NCI-H2227 treated with DMSO at 0.1 percent for 48 hours (cell line): ENCODE results near the gene B4GALNT1.
"Not testable (repeated sequence)": the region's sequence is repeated elsewhere in the genome, so short reads cannot be mapped to it uniquely, and the experiment has no call there.

Experiments used
- DNase-seq: peaks from one replicate; lab custom pipeline; 2025; lab: John Stamatoyannopoulos, UW

The B4GALNT1 gene

GRCh38 chr12:57607958-57608663 lies 24.9 kb downstream of the B4GALNT1 start:
- no peak for DNase-seq

- DNase-seq, result no peak
These were observed 26.2 kb downstream of the B4GALNT1 start for GRCh38 chr12:57606821-57607220.

GRCh38 chr12:57606399-57606798 lies 26.6 kb downstream of the B4GALNT1 start:
- no peak for DNase-seq

- no peak for DNase-seq
These were observed 27.1 kb downstream of the B4GALNT1 start for GRCh38 chr12:57605811-57606311.

GRCh38 chr12:57604992-57605810 lies 27.8 kb downstream of the B4GALNT1 start:
- DNase-seq, result no peak

GRCh38 chr12:57604454-57604991 lies 28.5 kb downstream of the B4GALNT1 start, which contains the start of gene DTX3:
TSS of gene DTX3 (plus strand) at chr12:57604824. CDS start at chr12:57606518, 1,694 bp downstream.
- peak; percentile 18 for DNase-seq

GRCh38 chr12:57603815-57604453 lies 29.1 kb downstream of the B4GALNT1 start:
- DNase-seq, result peak; percentile 30

GRCh38 chr12:57603324-57603723 lies 29.7 kb downstream of the B4GALNT1 start:
- no peak for DNase-seq

- no peak for DNase-seq
These were observed 30.5 kb downstream of the B4GALNT1 start for GRCh38 chr12:57602544-57602943.

GRCh38 chr12:57600395-57600794 lies 32.6 kb downstream of the B4GALNT1 start:
- DNase-seq, result no peak

GRCh38 chr12:57593187-57593586 lies 39.8 kb downstream of the B4GALNT1 start:
- no peak for DNase-seq

- no peak for DNase-seq
These were observed 40.3 kb downstream of the B4GALNT1 start for GRCh38 chr12:57592551-57593165.

GRCh38 chr12:57591782-57592325 lies 41.1 kb downstream of the B4GALNT1 start:
- no peak for DNase-seq

- peak; percentile 53 for DNase-seq
These were observed 41.9 kb downstream of the B4GALNT1 start, which contains the start of gene PIP4K2C for GRCh38 chr12:57590864-57591781. TSS of gene PIP4K2C (plus strand) at chr12:57591192. CDS start at chr12:57591290, 98 bp downstream.

- peak; percentile 30 for DNase-seq
These were observed 42.5 kb downstream of the B4GALNT1 start for GRCh38 chr12:57590479-57590863.

GRCh38 chr12:57588951-57589610 lies 43.9 kb downstream of the B4GALNT1 start:
- DNase-seq, result not testable (repeated sequence)

- DNase-seq, result no peak
These were observed 46.1 kb downstream of the B4GALNT1 start for GRCh38 chr12:57586832-57587429.

- no peak for DNase-seq
These were observed 46.9 kb downstream of the B4GALNT1 start for GRCh38 chr12:57586128-57586527.

GRCh38 chr12:57585156-57585555 lies 47.8 kb downstream of the B4GALNT1 start:
- DNase-seq, result no peak
